Gastroesophageal sphincter (tissue), 4 donors: Measurements from ENCODE around the gene SPRN. TPM values are rescaled to one million over a fixed set of nuclear protein-coding genes. Genes with fewer than 3 reads are reported as not detected.
"Not testable (repeated sequence)": the region's sequence is repeated elsewhere in the genome, so short reads cannot be mapped to it uniquely, and the experiment has no call there.

Experiments used
- ATAC-seq: fragments of 150-250 bp; one replicate; pipeline ENCODE4 v1.9.1; 2016; ENCODE audit warnings: mild to moderate bottlenecking, moderate library complexity
- H3K27ac ChIP-seq, 4 donors: fragments of 200-600 bp; sonication (generic) in 3 of 4; 1 replicate in 3 of 4; 2 replicates in 1 of 4; pipeline ENCODE4 v1.5.1; 2016 to 2019
- H3K27me3 ChIP-seq: fragments of 200-600 bp; sonication (generic); one replicate; pipeline ENCODE4 v1.5.1; 2019
- H3K36me3 ChIP-seq, 2 donors: fragments of 200-600 bp; sonication (generic); one replicate each; pipeline ENCODE4 v1.5.1; 2019; ENCODE audit warnings: control low read depth in 1 of 2
- H3K4me1 ChIP-seq, 3 donors: fragments of 200-600 bp; sonication (generic); 1 replicate in 2 of 3; 2 replicates in 1 of 3; pipeline ENCODE4 v1.5.1; 2016 to 2019; ENCODE audit warnings: control low read depth in 2 of 3
- H3K4me3 ChIP-seq, 2 donors: fragments of 200-600 bp; sonication (generic); one replicate each; pipeline ENCODE4 v1.5.1; 2019; ENCODE audit warnings: mild to moderate bottlenecking in 1 of 2, moderate library complexity in 1 of 2
- H3K9me3 ChIP-seq, 3 donors: fragments of 200-600 bp; sonication (generic); one replicate each; pipeline ENCODE4 v1.5.1; 2017 to 2019; ENCODE audit warnings: control low read depth in 2 of 3
- CTCF ChIP-seq, 4 experiments: fragments of 200-600 bp in 2 of 4; fragments of 450-650 bp in 2 of 4; sonication (generic) in 1 of 4; IDR thresholded peaks; one replicate each; pipeline ENCODE4 v1.5.1; 2017 to 2019; ENCODE audit warnings: antibody characterized with exemption in 4 of 4, mild to moderate bottlenecking in 2 of 4, moderate library complexity in 2 of 4
- EP300 ChIP-seq: sonication (generic); formaldehyde crosslinking; IDR thresholded peaks from one replicate; pipeline ENCODE4 v1.6.1; 2017; ENCODE audit warnings: antibody characterized with exemption, mild to moderate bottlenecking
- POLR2A ChIP-seq, 2 donors: fragments of 450-650 bp; IDR thresholded peaks; one replicate each; pipeline ENCODE4 v1.6.1; 2017; ENCODE audit warnings: antibody characterized with exemption in 2 of 2, mild to moderate bottlenecking in 2 of 2, moderate library complexity in 1 of 2
- POLR2AphosphoS5 ChIP-seq: sonication (generic); formaldehyde crosslinking; IDR thresholded peaks from one replicate; pipeline ENCODE4 v1.6.1; 2017; ENCODE audit warnings: antibody characterized with exemption
- whole genome bisulfite sequencing, 2 donors: methylation state at CpG; one replicate each; pipeline ENCODE4 v1.1.5; 2018; ENCODE audit warnings: low coverage in 1 of 2; 5-methylcytosine and 5-hydroxymethylcytosine counted together
- total RNA-seq, 4 donors: library from RNA; depleted of rRNA; stranded (reverse); fragments of >200 nt; gene quantifications; one replicate each; pipeline ENCODE4 v1.1.0, GENCODE V29; 2016

The SPRN gene
- total RNA-seq, 4 donors from 2014 or later: 0.12 to 0.35 TPM; not detected in 2

- no peak for ATAC-seq
- H3K4me1 ChIP-seq: no peaks in the 10 kb centered on the region
- no peak overlapping the region for H3K27ac ChIP-seq
- H3K4me3 ChIP-seq: no peak overlapping the region
- no peaks in the 10 kb centered on the region for H3K27me3 ChIP-seq
- 78 to 94% methylated on average over 6 to 8 of the region's 11 CpGs for WGBS, 2 donors
- peaks cover 0 to 27% of the 10 kb centered on the region in 2 donors for H3K36me3 ChIP-seq
- TF ChIP-seq CTCF (IDR thresholded peaks at IDR 0.05) (no peak), POLR2A (IDR thresholded peaks at IDR 0.05) (no peak), EP300 (no peak), POLR2AphosphoS5 (no peak)
- H3K9me3 ChIP-seq: no peaks in the 10 kb centered on the region
Observed at GRCh38 chr10:133438711-133439273, 14.4 kb upstream of the SPRN start.

- H3K9me3 ChIP-seq, H3K4me1 ChIP-seq, H3K27me3 ChIP-seq, H3K36me3 ChIP-seq, ATAC-seq, H3K27ac ChIP-seq, H3K4me3 ChIP-seq: not testable (repeated sequence)
- WGBS, 2 donors: no CpG with 5 or more reads among the region's 25 CpGs
Observed at GRCh38 chr10:133432789-133433188, 8.4 kb upstream of the SPRN start.

- no CpG with 5 or more reads among the region's 9 CpGs for WGBS, 2 donors
- not testable (repeated sequence) for H3K4me3 ChIP-seq, H3K9me3 ChIP-seq, H3K4me1 ChIP-seq, H3K27ac ChIP-seq, ATAC-seq, H3K36me3 ChIP-seq, H3K27me3 ChIP-seq
Observed at GRCh38 chr10:133431888-133432613, 7.6 kb upstream of the SPRN start.

- not testable (repeated sequence) for H3K9me3 ChIP-seq, H3K27ac ChIP-seq, H3K4me3 ChIP-seq, H3K4me1 ChIP-seq, H3K36me3 ChIP-seq, ATAC-seq, H3K27me3 ChIP-seq
- 75 to 88% methylated on average over 1 to 4 of the region's 4 CpGs for WGBS, 2 donors
Observed at GRCh38 chr10:133429571-133429970, 5.1 kb upstream of the SPRN start.

- peak overlapping the region in 1 of 2 donors; percentile 18 for H3K4me3 ChIP-seq
- ATAC-seq: not testable (repeated sequence)
- WGBS, 2 donors: no CpG with 5 or more reads among the region's 46 CpGs
Observed at GRCh38 chr10:133424102-133424501, 323 bp downstream of the SPRN start.

GRCh38 chr10:133422807-133423771 lies 1.3 kb downstream of the SPRN start:
- no peak for TF ChIP-seq POLR2A (IDR thresholded peaks at IDR 0.05)
- TF ChIP-seq CTCF (IDR thresholded peaks at IDR 0.05): no peak
- no peak for TF ChIP-seq POLR2AphosphoS5
- TF ChIP-seq EP300: no peak
- H3K27ac ChIP-seq: no peak overlapping the region
- H3K4me1 ChIP-seq: peaks cover 0 to 10% (median 0%) of the 10 kb centered on the region in 3 donors
- H3K36me3 ChIP-seq: peaks cover 0 to 34% of the 10 kb centered on the region in 2 donors
- peaks cover 29% of the 10 kb centered on the region for H3K27me3 ChIP-seq
- WGBS, 2 donors: no CpG with 5 or more reads among the region's 88 CpGs
- no peaks in the 10 kb centered on the region for H3K9me3 ChIP-seq
- H3K4me3 ChIP-seq: peak overlapping the region in 1 of 2 donors; percentile 30
- no peak for ATAC-seq

More at GRCh38 chr10:133424102-133424501, 323 bp downstream of the SPRN start:
- peaks cover 0 to 24% of the 10 kb centered on the region in 2 donors for H3K36me3 ChIP-seq
- H3K4me1 ChIP-seq: peaks cover 0 to 10% (median 0%) of the 10 kb centered on the region in 3 donors
- not testable (repeated sequence) for H3K9me3 ChIP-seq, H3K27ac ChIP-seq
- H3K27me3 ChIP-seq: peaks cover 29% of the 10 kb centered on the region
